Naive B cell (primary cell): ENCODE results near the gene COPS8. TPM values are rescaled to one million over a fixed set of nuclear protein-coding genes. Genes with fewer than 3 reads are reported as not detected.

Experiments used
- ATAC-seq, 2 donors: fragments of 150-1000 bp; cut with Tn5 transposase; 2 replicates each; pipeline ENCODE4 v1.10.0; 2021; ENCODE audit warnings: low read depth in 2 of 2, mild to moderate bottlenecking in 2 of 2, moderate library complexity in 2 of 2
- DNase-seq: peaks from one replicate; pipeline ENCODE4 v3.0.0; 2022
- H3K27ac Mint-ChIP-seq, 6 donors: one replicate each; pipeline ENCODE4 v1.8.0; 2020 to 2022; ENCODE audit warnings: mild to moderate bottlenecking in 6 of 6, mixed read lengths in 6 of 6, moderate library complexity in 5 of 6, inconsistent platforms in 2 of 6
- H3K27me3 Mint-ChIP-seq, 3 donors: one replicate each; pipeline ENCODE4 v1.8.0; 2021 to 2022; ENCODE audit warnings: mixed read lengths in 3 of 3, mild to moderate bottlenecking in 1 of 3
- H3K36me3 Mint-ChIP-seq, 2 donors: one replicate each; pipeline ENCODE4 v1.8.0; 2020 to 2022; ENCODE audit warnings: mixed read lengths in 2 of 2, inconsistent platforms in 1 of 2, mild to moderate bottlenecking in 1 of 2
- H3K4me1 Mint-ChIP-seq, 3 donors: one replicate each; pipeline ENCODE4 v1.8.0; 2020 to 2022; ENCODE audit warnings: mixed read lengths in 3 of 3, inconsistent platforms in 1 of 3, mild to moderate bottlenecking in 1 of 3, moderate library complexity in 1 of 3
- H3K4me3 Mint-ChIP-seq, 8 donors: one replicate each; pipeline ENCODE4 v1.8.0; 2020 to 2022; ENCODE audit warnings: mild to moderate bottlenecking in 8 of 8, mixed read lengths in 8 of 8, moderate library complexity in 8 of 8, inconsistent platforms in 2 of 8
- H3K9me3 Mint-ChIP-seq, 7 donors: one replicate each; pipeline ENCODE4 v1.8.0; 2020 to 2022; ENCODE audit warnings: mixed read lengths in 7 of 7, mild to moderate bottlenecking in 5 of 7, inconsistent platforms in 2 of 7, moderate library complexity in 1 of 7
- polyA plus RNA-seq, 6 donors: library from polyadenylated mRNA; unstranded; fragments of 300-500 nt; fragmentation: Illumina TruSeq; gene quantifications; one replicate each; pipeline ENCODE4 v1.2.3, GENCODE V29; 2021; ENCODE audit warnings: low read depth in 6 of 6

Gene COPS8
- polyA plus RNA-seq, 6 donors from 2014 or later = 39.3 to 67.1 (median 54.6) TPM

DNA sequence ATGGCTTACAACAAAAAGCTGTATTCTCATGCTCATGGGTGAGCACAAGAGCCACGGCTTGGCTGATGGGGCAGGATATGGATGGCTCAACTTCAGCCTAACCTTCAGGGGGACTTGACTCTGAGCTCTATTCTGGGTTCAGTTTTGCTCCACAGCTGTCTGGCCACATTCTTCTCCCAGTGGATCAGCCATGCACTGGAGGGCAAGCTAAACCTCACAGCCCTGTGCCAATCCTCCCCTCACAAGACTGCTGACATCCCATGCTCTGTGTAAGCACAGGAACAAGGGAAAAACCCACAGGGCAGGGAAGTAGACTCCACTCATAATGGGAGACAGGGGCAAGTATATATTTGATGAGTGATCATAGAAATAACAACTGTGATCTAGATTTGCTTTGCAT, 35.6 kb downstream of the COPS8 start:
- Mint-ChIP-seq H3K27ac (no peak overlapping the region), H3K9me3 (no peaks in the 10 kb centered on the region), H3K4me1 (peaks cover 4 to 6% (median 4%) of the 10 kb centered on the region in 3 donors), H3K27me3 (no peaks in the 10 kb centered on the region), H3K4me3 (no peak overlapping the region), H3K36me3 (no peaks in the 10 kb centered on the region)
- no peak for DNase-seq
- ATAC-seq = no peak

DNA sequence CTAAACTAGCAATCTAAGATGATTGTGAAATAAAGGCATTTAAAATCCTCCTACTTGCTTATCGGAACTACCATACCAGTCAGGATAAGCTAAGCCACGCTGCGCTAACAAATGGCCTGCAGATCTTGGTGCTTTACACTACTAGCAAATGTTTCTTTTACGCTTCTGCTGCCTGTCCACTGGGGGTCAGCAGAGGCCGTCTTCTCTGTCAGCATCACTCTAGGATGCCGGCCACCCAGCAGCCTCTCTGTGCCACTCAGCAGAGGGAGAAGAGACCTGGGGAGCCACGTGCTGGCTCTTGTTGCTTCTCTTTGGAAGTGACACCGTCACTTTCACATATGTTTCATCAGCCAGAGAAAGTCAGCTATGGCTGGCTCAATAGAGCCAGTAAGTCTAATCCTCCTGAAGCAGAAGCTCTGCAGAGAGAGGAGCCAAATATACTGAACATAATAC, 36.6 kb downstream of the COPS8 start:
- Mint-ChIP-seq H3K27ac (no peak overlapping the region), H3K4me1 (peaks cover 4 to 6% (median 4%) of the 10 kb centered on the region in 3 donors), H3K9me3 (no peaks in the 10 kb centered on the region), H3K36me3 (no peaks in the 10 kb centered on the region), H3K27me3 (no peaks in the 10 kb centered on the region), H3K4me3 (no peak overlapping the region)
- peak in 1 of 2 donors; percentile 40 for ATAC-seq
- DNase-seq = no peak

DNA sequence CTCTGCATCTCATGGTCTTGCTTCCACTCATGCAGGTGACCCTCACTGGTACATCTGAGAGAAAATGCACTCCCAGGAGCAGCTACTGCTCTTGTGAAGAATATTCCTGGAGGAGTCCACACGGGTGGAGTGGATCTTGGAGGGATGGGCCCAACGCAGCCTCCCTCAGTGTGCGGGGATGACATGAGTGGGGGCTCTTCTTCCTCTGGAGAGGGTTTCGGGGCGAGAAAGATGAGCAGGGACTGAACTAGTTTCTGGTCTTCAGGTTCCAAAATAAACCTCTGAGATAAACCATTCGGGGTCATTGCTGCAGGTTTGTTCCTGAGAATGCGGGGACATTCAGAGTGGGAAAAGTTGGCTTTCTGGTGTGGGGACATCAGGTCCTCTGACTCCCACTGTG, 39.1 kb downstream of the COPS8 start:
- Mint-ChIP-seq H3K27me3 (no peaks in the 10 kb centered on the region), H3K9me3 (no peaks in the 10 kb centered on the region), H3K4me1 (no peaks in the 10 kb centered on the region), H3K36me3 (no peaks in the 10 kb centered on the region), H3K27ac (no peak overlapping the region), H3K4me3 (no peak overlapping the region)
- DNase-seq (no peak), ATAC-seq (no peak)

DNA sequence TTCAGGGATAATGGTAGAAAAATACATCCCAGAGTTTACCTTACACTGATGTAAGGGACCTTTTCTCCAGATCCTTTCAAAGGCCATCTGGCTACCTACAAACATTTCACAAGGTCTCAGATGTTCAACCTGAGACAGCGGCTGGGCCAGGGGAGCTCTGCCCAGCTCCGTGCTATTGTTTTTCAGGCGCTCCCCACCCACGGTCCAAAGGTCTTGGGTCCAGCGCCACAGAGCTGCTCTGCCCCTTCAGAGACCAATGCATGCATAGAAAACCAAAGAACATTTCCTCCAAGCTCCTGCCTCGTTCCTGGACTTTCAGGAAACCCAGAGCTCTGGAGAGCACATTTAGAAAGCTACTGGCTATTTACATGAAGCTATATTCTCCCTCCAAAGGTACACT, 40.3 kb downstream of the COPS8 start:
- H3K27ac Mint-ChIP-seq = no peak overlapping the region
- no peak for DNase-seq
- no peaks in the 10 kb centered on the region for H3K27me3 Mint-ChIP-seq
- H3K9me3 Mint-ChIP-seq = no peaks in the 10 kb centered on the region
- H3K4me3 Mint-ChIP-seq = no peak overlapping the region
- no peak for ATAC-seq
- no peaks in the 10 kb centered on the region for H3K36me3 Mint-ChIP-seq
- H3K4me1 Mint-ChIP-seq = no peaks in the 10 kb centered on the region

DNA sequence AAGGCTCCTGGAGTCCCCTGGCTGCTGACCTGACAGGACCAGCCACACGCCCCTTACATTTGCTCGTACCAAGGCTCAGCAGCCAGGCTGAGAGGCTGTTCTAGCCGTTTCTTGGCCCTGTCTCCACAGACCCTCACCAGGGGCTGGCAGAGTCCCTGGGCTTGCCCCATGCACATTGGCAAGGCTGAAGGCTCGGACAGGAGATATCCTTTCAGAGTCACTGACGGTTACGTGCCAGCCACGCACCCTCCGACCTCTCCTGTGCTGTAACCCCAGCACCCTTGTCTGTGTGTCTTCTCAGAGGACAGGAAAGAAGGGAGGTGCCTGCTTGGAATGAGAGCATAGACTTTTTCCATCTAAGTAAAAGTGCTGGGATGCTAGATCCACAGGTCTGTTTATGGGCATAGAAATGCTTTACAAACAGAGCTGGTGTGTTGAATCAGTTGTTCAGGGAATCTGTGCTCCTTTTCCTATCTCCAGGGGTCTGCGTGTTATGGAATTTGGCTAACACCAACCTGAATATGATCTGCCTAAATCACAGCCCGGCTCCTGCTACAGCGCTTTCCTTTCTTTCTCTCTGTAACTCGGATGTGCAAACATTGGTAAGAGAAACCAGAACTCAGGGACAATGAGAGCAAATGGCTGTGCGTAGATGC, 41.0 kb downstream of the COPS8 start:
- Mint-ChIP-seq H3K4me1 (no peaks in the 10 kb centered on the region), H3K27ac (no peak overlapping the region), H3K4me3 (no peak overlapping the region), H3K36me3 (no peaks in the 10 kb centered on the region), H3K27me3 (no peaks in the 10 kb centered on the region), H3K9me3 (no peaks in the 10 kb centered on the region)
- no peak for DNase-seq
- ATAC-seq = no peak

DNA sequence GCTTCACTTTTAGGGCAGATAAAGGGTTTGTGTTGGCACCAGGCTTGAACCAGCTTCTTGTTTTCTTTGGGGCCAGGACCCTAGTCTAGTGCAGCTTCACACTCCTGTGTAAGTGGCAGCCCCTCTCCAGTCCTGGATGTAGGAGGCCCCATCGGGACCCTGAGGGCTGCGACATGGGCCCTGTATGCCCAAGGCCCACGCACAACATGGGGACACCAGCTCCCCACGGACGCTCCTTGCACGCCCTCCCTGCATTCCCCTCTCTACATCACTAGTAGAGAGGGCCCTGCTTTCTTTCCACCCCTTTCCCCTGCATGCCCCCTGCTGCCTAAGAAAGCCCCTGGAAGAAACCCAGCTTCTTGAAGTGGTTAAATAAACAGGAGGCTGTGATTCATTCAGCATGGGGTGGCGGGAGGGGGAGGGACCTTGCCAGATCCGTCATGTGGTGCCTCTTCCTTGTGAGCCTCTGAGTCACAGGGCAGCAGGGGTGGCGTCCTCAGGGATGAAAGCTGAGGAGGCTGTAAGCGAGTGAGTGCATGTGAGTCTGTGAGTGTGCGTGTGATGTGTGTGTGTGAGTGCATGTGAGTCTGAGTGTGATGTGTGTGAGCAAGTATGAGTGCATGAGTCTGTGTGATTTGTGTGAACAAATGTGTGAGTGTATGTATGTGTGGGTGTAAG, 42.5 kb downstream of the COPS8 start:
- peak overlapping the region in 1 of 6 donors; percentile 33 for H3K27ac Mint-ChIP-seq
- DNase-seq (no peak), ATAC-seq (no peak)
- H3K36me3 Mint-ChIP-seq = no peaks in the 10 kb centered on the region
- no peaks in the 10 kb centered on the region for H3K27me3 Mint-ChIP-seq
- no peak overlapping the region for H3K4me3 Mint-ChIP-seq
- no peaks in the 10 kb centered on the region for H3K4me1 Mint-ChIP-seq
- H3K9me3 Mint-ChIP-seq = no peaks in the 10 kb centered on the region

DNA sequence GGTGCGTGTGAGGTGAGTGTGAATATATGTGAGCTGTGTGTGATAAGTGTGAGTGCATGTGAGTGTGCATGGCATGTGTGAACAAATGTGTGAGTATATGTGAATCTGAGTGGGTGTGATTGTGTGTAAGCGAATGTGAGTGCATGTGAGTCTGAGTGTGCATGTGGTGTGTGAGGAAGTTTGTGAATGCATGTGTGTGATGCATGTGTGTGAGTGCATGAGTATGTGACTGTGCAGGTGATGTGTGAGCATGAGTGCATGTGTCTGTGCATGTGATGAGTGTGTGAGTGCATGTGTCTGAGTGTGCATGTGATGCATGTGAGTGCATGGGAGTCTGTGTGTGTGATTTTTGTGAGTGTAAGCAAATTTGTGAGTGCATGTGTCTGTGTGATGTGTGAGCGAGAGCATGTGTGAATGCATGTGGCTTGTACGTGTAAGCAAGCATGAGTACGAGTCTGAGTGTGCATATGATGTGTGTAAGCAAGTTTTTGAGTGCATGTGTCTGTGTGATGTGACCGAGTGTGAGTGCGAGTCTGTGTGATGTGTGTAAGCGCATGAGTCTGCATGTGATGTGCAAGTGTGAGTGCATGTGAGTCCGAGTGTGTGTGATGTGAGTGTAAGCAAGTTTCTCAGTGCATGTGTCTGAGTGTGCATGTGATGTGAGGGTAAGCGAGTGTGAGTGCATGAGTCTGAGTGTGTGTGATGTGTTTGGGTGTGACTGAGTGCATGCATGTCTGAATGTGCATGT, 43.3 kb downstream of the COPS8 start:
- Mint-ChIP-seq H3K9me3 (peaks cover 0 to 3% (median 0%) of the 10 kb centered on the region in 7 donors), H3K27me3 (no peaks in the 10 kb centered on the region), H3K36me3 (no peaks in the 10 kb centered on the region), H3K4me3 (no peak overlapping the region), H3K27ac (no peak overlapping the region), H3K4me1 (no peaks in the 10 kb centered on the region)
- no peak for DNase-seq
- no peak for ATAC-seq

DNA sequence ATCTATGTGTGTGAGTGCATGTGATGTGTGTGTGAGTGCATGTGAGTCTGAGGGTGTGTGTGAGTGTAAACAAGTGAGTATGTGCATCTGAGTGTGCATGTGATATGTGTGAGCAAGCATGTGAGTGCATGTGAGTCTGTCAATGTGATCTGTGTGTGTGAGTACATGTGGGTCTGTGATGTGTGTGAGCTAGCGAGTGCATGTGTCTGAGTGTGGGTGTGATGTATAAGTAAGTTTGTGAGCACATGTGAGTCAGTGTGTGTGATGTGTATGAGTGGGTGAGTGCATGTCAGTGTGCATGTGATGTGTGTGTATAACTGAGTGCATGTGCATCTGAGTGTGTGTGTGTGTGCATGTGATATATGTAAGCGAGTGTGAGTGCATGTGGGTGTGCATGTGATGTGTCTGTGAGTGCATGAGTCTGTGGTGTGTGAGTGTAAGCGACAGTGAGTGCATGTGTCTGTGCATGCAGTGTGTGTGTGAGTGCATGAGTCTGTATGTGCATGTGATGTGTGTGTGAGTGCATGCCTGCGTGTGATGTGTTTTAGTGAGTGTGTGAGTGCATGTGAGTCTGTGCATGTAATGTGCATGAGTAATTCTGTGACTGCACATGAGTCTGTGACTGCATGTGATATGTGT, 44.1 kb downstream of the COPS8 start:
- H3K4me1 Mint-ChIP-seq = no peaks in the 10 kb centered on the region

DNA sequence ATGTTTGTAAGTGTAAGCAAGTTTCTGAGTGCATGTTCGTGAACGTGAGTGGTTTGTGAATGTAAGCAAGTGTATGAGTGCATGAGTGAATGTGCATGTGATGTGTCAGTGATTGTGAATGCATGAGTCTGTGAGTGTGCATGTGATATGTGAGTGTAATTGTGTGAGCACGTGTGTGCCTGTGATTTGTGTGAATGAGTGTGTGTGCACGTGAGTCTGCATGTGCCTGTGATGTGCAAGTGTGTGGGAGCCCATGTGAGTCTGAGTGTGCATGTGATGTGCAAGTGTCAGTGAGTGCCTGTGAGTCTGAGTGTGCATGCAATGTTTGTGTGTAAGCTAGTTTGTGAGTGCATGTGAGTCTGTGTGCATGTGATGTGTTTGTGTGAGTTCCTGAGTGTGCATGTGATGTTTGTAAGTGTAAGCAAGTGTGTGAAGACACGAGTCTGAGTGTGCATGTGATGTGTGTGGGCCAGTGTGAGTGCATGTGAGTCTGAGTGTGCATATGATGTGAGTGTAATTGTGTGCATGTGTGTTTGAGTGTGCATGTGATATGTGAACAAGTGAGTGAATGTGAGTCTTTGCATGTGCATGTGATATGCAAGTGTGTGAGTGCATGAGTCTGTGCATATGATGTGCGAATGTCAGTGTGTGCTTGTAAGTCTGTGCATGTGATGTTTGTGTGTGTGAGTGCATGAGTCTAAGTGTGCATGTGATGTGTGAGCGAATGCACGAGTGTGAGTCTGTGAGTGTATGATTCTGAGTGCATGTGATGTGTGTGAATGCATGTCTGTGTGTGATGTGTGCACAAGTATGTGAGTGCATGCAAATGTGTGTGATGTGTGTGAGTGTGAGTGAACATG, 45.1 kb downstream of the COPS8 start:
- no peak overlapping the region for H3K27ac Mint-ChIP-seq
- H3K9me3 Mint-ChIP-seq = peaks cover 0 to 3% (median 0%) of the 10 kb centered on the region in 7 donors
- ATAC-seq (no peak), DNase-seq (no peak)
- no peak overlapping the region for H3K4me3 Mint-ChIP-seq
- no peaks in the 10 kb centered on the region for H3K4me1 Mint-ChIP-seq
- no peaks in the 10 kb centered on the region for H3K27me3 Mint-ChIP-seq
- H3K36me3 Mint-ChIP-seq = no peaks in the 10 kb centered on the region

More for the DNA sequence above, 44.1 kb downstream of the COPS8 start:
- DNase-seq (no peak), ATAC-seq (no peak)
- H3K9me3 Mint-ChIP-seq = peaks cover 0 to 3% (median 0%) of the 10 kb centered on the region in 7 donors
- no peaks in the 10 kb centered on the region for H3K27me3 Mint-ChIP-seq
- H3K27ac Mint-ChIP-seq = no peak overlapping the region
- H3K36me3 Mint-ChIP-seq = no peaks in the 10 kb centered on the region
- H3K4me3 Mint-ChIP-seq = no peak overlapping the region

DNA sequence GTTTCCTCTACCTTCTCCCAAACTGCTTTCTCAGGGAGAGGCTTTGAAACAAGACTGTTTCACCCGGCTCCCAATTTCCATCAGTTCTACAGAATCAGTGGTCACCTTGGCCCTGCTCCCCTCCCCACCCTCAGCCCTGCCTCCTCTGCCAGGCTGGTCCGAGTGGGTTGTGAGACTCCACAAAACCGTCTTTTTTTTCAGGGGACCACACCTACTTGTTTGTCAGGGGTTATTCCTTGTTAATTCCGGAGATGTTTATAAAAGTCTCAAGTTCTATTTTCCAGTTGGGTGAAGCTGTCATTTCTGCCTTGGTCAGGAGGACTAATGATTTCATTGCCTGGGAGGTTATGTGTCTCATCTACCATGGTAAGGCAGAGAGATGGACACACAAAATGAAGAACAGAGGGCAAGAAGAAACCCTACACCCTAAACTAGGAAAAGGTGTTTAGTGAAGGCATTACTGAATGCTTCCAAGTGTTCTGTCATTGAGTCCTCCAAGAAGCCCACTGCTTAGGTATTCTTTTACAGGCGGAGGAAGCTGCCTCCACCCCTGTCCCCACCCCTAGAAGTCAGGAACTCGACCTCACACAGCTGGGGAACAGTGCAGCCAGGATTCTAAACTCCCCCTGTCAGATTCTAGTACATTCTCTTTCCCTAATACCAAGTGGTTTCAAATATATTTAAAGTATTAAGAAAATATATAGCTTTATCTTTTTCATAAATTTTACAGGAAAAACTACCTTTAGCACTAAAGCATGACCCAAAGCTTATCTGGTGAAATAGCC, 46.3 kb downstream of the COPS8 start:
- no peak overlapping the region for H3K27ac Mint-ChIP-seq
- H3K36me3 Mint-ChIP-seq = no peaks in the 10 kb centered on the region
- no peaks in the 10 kb centered on the region for H3K27me3 Mint-ChIP-seq
- no peak for ATAC-seq
- H3K4me1 Mint-ChIP-seq = no peaks in the 10 kb centered on the region
- H3K9me3 Mint-ChIP-seq = peaks cover 0 to 3% (median 0%) of the 10 kb centered on the region in 7 donors
- no peak for DNase-seq
- no peak overlapping the region for H3K4me3 Mint-ChIP-seq

DNA sequence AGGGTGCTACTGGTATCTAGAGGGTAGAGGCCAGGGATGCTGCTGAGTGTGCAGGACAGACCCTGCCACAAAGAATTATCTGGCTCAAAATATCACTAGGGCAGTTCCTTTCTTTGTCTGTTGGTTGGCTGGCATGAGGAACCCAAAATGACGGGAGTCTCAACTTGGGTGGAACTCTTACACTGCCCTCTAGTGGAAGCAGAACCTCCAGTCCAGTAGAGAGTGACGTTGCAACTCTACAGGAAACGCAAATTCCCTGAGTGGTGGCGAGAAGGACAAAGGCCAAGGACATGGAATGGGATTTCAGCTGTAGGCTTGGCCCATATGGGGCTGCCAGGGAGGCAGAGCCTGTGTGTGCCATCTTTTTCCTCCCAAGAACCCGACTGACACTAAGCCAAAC, 47.1 kb downstream of the COPS8 start:
- Mint-ChIP-seq H3K36me3 (no peaks in the 10 kb centered on the region), H3K4me3 (no peak overlapping the region), H3K9me3 (peaks cover 0 to 3% (median 0%) of the 10 kb centered on the region in 7 donors), H3K27me3 (no peaks in the 10 kb centered on the region), H3K4me1 (no peaks in the 10 kb centered on the region), H3K27ac (no peak overlapping the region)
- DNase-seq (no peak), ATAC-seq (no peak)
